HG03575 (cell line): ENCODE data around the gene HAAO.
"Not testable (repeated sequence)": the region's sequence is repeated elsewhere in the genome, so short reads cannot be mapped to it uniquely, and the experiment has no call there.

Source experiments
- ATAC-seq: cut with Tn5 transposase; IDR thresholded peaks from one replicate; pipeline ENCODE4 v1.9.1; 2021; ENCODE audit not compliant: unreplicated experiment, insufficient number of reproducible peaks, low FRiP score; ENCODE audit errors: extremely low read depth

The HAAO gene

DNA sequence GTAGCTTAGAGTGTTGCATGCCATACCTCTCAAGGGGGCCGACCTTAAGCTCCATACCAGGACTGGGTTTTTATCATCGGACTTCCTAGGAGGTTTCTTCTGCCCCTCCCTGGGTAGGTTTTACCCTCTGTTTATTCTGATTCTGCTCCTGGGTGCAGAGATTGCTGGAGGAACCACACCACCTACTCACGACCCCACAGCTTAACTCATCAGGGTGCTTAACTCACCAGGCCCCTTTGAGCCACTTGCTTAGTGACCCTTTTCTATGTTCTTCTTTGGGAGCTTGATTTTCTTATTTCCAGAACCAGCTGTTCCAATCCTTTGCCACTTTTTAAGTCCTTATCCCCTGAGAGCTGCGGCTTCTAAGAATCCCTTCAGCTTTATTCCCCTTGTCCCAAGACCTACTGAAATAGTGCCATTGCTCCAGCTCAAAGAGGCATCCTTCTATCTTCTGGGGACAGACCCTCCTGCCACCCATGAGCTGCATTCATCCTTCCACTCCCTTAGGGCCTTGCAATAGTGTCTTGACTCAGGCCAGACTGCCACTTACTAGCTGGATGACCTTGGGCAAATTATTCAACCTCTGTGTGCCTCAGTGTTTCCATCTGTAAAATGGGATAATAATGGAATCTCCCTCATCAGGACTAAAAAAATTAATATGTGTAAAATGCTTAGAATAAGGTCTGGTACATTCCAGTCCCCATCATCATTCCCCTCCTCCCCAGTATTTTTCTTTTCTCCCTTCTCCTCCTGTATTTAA, 34.2 kb downstream of the HAAO start:
- no peak for ATAC-seq

DNA sequence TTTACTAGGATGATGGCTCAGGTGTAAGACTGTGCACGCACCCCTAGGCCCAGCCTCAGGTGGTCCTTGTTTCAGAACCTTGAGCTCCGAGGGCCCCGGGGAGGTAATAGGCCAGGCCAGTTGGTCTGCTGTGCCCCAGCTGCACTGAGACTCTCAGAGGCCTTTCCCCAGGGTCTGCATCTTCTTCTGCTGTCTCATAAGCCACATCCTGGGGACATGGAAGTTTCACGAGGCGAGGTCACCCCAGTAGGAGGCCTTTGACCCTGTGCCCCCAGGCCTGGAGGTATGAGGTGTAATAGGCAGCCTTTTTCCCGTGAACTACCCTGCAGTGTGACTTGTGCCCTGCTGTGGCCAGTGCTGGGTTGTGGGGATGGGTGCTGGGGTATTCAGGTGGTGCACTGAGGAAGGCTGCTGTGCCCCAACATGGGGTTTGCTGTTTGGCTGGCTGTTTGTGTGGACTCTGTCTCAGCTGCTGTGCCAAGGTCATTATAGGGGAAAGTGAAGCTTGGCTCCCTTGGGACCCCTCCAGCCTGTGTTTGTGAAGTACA, 35.3 kb downstream of the HAAO start:
- ATAC-seq: no peak

DNA sequence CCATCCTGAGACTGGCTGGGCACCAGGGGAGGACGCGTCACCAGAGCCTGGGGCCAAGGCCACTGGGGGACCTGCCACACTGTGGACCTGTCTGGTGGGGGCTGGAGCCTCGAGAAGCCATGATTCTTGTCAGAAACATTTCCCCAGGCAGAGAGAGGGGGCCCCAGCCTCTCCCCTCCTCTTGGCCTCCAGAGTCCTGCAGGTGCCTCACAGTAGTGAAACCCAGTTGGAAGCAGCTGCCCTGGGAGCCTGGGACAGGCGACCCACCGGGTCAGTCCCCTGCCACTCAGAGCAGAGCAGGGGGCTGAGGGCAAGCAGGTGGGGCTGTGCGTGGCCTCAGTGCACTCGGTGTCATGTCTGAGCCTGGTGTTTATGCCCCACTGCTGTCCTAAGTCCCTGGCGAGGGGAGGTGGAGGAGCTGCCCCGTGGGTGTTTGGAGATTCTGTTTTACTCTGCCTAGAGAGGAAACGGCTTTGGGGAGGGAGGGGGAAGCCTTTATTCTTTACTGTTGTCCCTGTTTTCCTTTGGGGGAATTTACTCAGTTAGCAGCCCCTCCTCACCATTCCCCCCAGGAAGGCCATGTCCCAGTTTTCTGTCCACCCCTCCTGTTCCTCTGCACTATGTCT, 36.1 kb downstream of the HAAO start:
- no peak for ATAC-seq

DNA sequence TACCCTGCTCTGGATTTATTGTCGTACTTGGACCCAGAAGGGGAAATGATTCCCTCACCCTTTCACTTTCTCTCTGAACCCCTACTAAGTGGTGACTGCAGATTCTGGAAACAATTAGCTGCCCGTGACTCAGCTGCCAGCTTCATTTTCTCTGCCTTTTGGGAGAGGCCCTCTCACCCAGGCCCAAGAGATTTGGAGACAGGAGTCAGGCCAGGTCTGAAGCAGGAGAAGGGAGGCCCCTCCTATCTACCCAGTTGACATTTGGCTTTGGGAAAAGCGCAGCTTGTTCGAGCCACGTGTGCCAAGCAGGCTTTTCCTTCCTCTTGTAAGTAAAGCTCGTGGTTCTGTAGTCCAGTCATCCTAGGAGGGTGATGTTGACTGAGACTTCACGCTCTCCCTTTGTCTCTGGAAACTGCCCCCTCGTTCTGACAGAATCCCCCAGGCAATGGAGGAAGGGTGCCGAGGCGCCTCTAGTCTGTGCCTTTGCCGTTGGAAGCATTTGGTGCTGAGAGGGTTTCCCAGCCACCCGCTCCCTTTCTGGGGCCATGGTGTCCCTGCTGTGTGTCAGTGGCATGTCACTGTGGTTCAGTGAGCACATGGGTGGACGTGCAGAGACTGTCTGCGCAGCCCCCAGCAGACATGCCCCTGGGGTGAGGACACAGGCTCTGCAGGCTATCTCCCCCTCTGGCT, 37.0 kb downstream of the HAAO start:
- no peak for ATAC-seq

DNA sequence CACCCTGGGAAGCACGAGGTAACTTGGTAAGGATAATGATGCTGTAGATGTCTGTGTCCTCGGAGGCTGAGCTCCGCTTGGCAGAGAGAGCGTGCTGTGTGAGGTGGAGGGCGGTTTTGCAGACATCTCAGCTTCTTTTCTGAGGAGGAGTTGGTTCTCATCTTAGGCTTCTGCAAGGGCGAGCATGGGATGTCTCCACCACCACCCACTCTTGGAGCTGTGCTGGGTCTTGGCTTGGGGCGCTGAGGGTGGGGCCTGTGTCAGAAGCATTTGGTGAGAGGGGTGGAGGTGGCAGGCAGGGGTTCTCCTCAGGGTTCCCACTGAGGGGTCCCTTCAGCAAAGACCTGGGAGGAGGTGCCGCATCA, 37.6 kb downstream of the HAAO start:
- no peak for ATAC-seq

DNA sequence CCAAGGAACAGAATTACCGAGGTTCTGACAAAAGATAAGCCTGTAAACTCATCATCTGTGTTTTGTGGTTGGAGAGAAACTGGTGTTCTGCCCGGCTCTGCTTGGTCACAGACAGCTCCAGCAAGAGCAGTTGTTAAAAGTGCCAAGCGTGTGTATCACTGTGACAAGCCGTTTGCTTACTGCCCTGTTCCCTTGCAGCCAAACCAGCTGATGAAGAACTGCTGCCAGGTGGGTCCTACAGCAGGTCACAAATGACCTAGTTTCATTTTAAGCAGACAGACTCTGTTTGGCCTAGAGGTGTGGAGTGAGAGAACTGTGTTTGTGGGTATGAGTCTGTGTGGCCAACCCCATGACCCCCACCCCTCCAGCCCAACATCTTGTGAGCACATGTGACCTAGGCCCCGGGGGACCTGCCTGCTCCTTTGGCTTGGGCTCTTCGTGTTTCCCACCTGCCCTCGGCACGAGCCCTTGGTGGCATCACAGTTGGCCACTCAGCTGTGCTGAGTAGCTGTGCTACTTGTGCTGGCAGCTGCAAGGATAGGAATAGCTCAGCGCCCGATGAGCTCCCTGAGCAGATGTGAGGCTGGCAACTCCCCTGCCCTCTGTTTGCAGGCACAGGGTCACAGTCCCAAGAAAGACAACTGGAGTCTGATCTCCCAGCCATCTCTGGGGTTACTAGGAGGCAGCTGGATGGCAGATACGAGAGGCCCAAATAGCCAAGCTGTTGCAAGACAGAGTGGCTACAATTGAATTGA, 38.2 kb downstream of the HAAO start:
- ATAC-seq: no peak

DNA sequence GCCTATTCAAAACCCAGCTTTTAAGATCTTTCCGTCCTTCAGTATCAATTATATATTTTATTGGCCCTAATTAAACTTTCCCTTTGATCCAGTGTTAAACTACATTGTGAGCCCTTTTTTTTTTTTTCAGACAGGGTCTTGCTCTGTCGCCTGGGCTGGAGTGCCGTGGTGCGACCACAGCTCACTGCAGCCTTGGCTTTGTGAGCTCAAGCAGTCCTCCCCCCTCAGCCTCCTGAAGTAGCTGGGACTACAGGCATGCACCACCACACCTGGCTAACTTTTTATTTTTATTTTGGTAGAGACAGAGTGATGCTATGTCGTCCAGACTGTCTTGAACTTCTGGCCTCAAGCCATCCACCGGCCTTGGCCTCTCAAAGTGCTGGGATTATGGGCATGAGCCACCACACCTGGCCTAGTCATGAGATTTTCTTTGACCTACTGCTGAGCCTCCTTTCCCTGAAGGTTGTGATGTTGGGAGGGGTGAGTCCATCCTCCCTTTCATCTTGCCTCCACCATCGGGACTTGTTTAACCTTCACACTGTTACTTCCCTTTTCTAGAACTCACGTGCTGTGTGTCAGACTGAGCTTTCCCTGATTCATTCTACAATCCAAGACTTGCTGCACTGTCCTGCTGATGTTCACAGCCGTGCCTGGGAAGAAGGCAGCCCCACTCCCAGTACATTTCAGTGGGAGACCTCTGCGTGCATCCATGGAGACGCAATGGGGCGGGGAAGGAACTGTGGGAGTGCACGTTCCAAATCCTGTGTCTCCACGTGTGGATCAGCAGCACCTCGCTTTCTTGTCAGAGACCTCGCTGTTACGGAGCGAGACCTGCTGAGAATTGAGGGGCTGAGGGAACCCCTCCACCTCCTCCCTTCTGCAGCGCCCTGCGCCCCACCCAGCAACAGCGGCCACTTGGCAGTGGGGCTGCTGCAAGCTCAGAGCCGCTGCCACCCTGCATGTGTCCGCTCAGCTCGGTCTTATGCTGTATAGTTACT, 39.3 kb downstream of the HAAO start:
- ATAC-seq: no peak

DNA sequence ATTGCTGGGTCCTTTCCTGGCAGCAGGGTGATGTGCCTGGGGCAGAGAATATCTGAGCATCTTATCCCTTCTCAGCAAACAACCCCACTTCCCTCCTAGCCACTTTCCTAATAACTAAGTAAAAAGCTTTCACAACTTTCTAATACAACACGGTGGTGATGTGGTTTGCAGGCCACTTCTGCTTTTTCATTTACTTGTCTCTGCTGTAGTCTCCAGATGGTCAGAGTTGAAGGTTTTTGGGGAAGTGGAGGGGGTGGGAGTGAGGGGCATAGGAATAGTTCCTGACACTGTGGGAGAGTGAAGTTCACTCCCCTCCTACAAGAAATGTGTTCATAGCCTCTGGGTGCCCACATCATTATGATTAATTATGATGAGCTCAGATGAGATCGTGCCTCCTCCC, 40.1 kb downstream of the HAAO start:
- ATAC-seq: no peak

DNA sequence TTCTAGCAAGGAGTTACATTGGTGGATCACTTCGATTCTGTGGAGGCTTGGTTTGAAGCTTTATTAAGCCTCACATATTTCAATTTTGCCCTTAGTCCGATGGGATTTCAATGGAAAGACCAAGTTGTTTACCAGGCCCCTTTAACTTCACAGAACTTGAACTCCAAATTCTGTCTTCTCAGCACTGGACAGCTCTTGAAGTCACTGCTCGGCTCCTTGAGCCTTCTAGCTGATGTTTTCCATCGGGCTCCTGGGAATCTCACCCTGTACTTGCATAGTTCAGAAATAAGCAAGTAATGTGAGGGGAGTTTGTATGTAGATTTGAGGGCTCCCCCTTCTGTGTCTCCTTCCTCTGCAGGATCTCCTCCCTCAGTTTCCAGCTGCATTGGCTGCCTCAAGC, 43.5 kb downstream of the HAAO start:
- no peak for ATAC-seq

DNA sequence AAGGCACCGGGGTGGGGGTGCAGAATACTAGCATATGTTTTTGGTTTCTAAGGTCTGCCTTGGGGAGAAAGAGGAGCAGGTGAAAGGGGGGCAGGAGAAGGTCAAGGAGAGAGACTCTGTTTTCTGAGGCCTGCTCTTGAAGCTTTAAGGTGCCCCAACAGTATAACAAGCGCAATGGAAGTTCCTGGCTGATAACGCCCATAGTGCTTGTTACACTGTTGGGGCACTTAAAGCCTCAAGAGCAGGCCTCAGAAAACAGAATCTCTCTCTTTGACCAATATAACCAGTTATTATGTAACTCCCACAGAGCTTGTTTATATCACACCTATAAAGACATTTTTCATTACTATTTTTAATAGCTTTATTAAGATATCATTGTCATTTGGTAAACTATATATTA, 45.0 kb downstream of the HAAO start:
- ATAC-seq: no peak

DNA sequence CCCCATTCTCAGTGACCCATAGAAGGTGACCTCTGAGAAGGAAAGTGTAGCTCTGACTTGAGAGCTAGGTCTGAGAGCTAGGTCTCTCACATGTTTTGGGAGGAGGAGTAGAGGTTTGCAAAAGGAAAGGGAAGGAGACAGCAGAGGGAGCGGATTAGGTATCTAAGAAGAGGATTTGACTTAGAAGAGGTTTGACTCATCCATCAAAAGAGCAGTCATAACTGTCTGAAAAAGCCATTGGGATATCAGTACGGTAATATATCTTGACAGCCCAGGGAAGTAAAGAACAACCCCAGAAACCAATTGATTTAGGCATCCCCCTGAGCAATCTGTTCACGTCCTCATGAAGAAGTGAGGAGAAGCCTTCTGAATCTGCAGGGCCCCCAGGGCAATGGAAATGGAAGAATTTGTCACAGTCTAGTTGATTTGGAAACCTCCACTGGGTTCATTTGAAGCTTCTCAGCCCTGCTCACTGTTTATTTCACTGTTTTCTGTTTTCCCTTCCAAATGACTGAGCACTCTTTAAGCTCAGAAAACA, 47.8 kb downstream of the HAAO start:
- no peak for ATAC-seq

DNA sequence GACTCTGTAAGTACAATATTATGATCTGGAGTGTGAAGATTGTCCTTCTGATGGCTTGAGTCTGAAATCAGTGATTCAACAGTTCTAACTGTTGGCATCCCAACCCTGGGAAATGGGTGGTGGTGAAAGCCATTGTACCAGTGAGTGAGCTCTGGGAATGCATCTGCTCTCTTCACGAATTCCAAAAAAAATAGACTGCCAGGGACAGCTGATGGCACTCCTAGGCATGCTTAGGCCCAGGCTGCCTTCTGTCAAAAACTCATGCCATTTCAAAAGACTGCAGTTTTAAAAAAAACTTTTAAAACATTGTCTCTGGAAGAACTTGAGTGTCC, 48.8 kb downstream of the HAAO start:
- ATAC-seq: no peak

DNA sequence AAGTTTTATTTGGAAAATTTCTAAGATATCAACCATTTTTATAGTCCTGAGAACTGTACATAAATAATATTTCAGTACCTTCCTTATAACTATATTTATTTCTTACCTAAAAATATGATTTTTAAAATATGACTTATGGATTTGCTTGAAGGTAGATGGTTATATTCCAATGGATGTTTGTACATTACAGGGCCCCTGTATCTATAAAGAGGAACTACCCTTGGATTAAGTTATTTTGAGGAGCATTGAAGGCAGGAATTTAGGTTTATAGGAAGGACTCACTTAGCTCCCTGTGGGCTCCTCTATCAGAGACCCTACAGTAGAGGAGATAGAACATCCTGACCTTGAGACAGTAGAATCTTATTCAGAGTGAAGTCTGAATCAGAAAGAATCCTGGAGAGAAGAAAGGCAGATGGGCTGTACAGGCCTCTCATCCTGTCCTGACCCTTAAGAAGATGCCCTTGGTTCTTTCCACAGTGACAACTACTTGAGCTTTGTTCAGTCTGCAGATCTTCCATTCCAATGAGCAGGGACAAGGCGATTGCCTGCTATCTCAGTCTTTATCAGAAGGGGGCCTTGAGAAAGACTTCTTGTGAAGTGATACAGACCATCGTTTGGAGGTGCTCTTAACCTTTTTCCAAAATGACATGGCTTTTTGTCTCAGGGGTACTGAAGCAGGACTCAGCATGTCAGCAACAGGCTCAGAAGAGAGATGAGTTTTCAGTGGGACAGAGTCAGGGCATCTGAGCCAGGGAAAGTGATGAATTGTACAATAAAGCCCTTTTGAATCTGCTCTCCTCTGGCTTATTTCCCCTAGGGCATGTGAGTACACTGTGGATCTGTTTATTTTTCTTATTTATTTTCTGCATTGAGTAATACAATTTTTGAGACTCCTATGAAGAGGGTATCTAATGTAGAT, 49.4 kb downstream of the HAAO start:
- no peak for ATAC-seq

DNA sequence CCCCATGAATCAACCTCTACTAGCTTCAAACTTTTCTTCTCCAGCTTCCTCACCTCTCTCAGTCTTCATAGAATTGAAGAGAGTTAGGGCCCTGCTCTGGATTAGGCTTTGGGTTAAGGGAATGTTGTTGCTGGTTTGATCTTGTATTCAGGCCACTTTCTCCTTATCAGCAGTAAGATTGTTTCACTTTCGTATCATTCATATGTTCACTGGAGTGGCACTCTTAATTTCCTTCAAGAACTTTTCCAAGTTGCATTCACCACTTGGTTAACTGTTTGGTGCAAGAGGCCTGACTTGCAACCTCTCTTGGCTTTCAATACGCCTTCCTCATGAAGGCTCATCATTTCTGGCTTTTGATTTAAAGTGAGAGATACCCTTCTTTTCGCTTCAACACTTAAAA, 51.2 kb downstream of the HAAO start:
- ATAC-seq: no peak

DNA sequence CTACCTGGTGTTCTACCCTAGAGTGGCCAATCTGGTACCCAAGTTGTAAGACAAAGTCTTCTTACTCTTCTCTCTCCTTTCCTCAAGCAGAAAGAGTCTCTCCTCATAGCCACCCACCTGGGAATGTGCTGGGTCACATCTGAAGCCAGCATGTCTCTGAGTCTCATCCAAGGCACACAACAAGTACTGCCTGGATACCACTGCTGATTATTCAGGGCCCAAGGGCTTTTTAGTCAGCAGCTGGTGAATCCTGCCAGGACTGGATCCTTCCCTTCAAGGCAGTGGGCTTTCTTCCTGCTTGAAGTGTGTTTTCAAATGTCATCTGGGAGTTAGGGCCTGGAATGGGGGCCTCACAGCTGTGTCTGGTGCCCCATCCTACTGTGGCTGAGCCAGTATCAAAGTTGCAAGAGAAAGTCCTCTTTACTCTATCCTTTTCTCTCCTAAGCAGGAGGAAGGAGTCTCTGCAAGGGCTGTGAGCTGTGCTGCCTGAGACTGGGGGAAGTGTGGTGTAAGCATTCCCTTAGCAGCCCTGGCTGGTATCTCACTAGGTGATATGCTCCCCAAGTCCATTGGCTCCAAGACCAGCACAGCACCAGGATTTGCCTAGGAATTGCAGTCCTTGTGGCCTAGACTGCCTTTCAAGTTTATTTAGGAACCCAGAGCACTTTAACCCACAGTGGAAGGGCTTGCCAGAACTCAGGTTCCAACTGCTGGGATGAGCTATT, 55.6 kb downstream of the HAAO start:
- no peak for ATAC-seq

DNA sequence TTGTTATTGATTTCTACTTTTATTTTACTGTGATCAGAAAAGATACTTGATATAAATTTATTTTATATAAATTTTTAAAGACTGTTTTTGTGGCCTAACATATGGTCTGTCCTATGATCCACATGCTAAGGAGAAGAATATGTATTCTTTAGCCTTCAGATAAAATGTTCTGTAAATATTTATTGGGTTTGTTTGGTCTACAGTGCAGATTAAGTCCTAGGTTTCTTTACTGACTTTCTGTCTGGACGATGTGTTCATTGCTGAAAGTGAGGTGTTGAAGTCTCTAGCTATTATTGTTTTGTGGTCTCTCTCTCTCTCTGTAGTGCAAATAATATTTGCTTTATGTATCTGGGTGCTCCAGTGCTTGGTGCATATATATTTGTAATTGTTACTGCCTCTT, 58.5 kb downstream of the HAAO start:
- ATAC-seq: no peak

DNA sequence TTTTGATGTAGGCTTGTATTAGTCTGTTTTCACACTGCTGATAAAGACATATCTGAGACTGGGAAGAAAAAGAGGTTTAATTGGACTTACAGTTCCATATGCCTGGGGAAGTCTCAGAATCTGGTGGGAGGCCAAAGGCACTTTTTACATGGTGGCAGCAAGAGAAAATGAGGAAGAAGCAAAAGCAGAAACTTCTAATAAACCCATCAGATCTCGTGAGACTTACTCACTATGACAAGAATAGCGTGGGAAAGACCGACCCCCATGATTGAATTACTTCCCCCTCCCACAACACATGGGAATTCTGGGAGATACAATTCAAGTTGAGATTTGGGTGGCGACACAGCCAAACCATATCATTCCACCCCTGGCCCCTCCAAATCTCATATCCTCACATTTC, 61.1 kb downstream of the HAAO start:
- not testable (repeated sequence) for ATAC-seq
